HFF-Myc (cell line): ENCODE data around the gene BROX.
"Not testable (repeated sequence)": the region's sequence is repeated elsewhere in the genome, so short reads cannot be mapped to it uniquely, and the experiment has no call there.

ENCODE experiments used
- DNase-seq: peaks from one replicate; pipeline ENCODE4 v3.0.0-alpha.2; 2011; ENCODE audit warnings: low read depth; ENCODE audit errors: extremely low read depth
- H3K4me3 ChIP-seq: replicated peaks from 2 replicates; pipeline ENCODE4 v1.5.1; 2011; ENCODE audit warnings: low read depth, mild to moderate bottlenecking, control low read depth, low read length
- CTCF ChIP-seq: IDR thresholded peaks from 2 replicates; pipeline ENCODE4 v1.5.1; 2012; ENCODE audit warnings: mild to moderate bottlenecking, low read depth, low read length, control low read depth; ENCODE audit errors: missing control alignments

Gene BROX, protein sequence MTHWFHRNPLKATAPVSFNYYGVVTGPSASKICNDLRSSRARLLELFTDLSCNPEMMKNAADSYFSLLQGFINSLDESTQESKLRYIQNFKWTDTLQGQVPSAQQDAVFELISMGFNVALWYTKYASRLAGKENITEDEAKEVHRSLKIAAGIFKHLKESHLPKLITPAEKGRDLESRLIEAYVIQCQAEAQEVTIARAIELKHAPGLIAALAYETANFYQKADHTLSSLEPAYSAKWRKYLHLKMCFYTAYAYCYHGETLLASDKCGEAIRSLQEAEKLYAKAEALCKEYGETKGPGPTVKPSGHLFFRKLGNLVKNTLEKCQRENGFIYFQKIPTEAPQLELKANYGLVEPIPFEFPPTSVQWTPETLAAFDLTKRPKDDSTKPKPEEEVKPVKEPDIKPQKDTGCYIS

DNA sequence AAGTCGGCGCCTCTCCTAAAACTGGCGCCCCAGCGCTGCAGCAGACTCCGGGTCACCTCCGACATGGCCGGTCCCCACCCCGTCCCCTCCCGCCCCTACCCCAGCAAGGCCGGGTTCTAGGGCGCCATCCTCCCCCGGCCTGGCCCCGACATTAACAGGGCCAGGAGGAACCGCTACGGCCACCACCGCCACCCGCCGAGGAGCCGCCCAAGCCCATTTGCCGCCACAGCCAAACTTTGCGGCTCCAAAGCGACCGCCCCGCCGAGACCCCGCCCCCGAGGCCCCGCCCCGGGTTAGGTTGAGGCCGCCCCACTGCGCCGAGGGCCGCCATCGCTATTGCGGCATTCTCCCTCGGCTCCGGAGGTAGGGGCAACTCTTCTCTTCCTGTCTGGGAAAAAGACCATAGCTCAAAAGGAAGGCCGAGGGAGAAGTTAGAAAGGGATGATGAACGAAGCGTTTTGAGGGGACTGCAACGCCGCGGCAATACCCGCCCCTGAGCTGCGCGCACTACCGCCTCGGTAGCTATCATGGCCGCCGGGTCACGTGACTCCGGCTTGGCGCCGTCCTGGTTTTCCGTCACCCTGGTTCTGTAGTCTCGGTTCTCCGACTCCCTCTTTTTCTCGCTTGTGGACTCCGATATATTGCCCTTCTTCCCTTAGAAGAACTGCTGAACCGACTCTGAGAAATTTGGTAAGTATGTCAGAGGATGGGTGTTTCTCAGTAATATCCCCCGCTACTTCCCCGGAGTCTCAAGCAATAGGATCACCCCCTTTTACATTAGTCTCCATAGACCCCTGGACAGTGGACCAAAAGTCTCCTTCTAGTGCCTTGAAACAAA lies at the start of gene BROX, which contains the start of gene AIDA:
BROX (plus strand) TSS at position 312 of the 838 bp plus-strand sequence. CDS start 3,136 bp downstream, outside the sequence.
AIDA (minus strand) TSS at position 239 of the 838 bp plus-strand sequence; CDS start at position 65, 174 bp downstream.
- peak within 1 kb of the TSS; percentile 100 for H3K4me3 ChIP-seq
- TF ChIP-seq CTCF, result no peak
- DNase-seq, result peak; percentile 39

DNA sequence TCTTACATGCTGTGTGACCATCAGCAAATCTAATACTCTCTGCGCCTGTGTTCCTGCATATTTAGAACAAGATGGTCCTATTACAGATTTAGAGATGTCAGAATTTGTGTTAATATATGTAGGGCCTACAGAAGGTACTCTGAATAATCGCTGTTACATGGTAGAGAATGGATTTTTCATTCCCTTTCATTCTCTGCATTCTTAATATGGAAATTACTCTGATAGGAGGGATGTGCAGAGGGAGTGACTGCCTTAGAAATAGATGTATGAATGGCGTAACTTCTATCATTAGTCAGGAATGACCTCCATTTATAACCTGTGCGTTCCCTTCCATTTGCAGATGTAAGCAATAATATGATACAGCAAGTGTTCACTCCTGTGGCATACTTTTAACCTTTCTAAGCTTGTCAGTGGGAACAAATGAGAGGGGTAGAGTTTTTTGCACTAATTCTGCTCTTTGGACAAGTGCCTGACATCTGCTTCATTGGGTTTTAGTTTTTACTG lies 48.9 kb upstream of the BROX start:
- H3K4me3 ChIP-seq, result no peak overlapping the region
- no peak for DNase-seq
- no peak for TF ChIP-seq CTCF

DNA sequence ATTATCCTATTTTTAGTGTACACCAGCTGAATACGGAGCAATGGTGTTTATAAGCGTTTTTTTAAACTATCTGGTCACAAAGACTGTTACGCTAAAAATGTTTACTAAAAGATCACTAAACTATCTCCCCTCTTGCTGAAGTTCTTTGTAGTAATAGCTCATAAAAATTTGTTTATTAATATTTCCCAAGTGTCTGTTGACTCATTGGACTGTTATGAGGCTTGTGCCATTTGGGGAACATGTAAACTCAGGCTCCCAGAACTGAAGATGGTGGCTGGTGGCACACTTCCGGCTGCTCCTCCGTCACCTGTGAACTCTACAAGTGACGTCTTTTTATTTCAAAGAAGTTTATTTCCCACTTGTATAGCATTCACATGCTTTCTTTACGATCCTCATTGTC lies 46.4 kb upstream of the BROX start:
- no peak for TF ChIP-seq CTCF
- H3K4me3 ChIP-seq, result no peak overlapping the region
- no peak for DNase-seq

DNA sequence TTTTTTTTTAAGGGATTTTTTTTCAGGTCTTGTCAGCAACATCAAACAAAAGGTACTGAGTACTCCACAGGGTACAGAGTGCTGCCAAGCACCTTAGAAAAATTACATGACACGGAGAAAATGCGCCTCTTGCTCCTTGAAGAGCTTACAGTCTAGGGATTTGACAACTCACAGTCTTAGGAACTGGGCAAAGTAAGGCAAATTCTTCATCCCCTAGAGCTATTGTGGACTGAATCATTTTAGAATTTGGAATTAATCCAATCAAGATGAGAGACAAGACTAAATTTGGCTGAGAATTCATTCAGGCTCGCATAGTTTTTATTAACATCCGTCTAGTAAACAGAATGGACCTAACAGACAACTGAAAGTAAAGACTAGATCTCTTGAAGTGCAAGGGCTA lies 44.2 kb upstream of the BROX start:
- DNase-seq, H3K4me3 ChIP-seq: not testable (repeated sequence)

DNA sequence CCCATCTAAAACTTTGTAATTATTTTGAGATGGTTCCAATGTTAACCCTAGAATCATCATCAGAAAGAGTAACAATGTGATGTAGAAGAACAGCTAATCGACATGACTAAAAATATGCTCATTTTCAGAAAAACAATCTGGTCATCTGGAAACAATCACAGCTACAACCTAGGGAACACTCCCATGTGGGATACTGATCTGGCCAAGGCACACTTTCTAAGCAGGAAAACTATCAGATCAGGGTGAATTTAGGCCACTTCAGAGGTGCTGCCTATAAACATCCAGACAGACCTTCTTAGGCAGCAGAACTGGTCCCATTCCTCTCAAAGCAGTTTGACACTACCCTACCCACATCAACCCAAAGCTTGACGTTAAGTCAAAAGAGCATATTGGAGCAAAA lies 43.3 kb upstream of the BROX start:
- not testable (repeated sequence) for DNase-seq, H3K4me3 ChIP-seq

DNA sequence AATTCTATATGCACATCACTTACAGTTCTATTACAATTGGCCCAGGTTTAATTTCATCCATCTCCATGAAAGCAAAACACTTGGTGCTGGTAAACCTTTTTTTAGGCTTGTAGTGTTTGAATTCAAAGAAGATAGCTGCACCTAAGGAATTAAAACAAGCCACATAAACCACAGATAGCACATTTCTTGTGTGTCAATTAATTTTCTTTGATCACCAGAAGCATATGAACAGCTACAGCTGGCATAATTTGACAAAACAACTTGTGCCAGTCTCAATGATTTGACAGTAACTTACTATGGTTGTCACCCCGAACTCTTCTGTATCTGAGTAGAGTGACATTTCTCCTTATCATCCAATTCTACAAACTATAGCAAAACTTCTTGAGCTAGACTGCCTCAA lies 42.3 kb upstream of the BROX start:
- DNase-seq, result no peak
- no peak for TF ChIP-seq CTCF
- H3K4me3 ChIP-seq, result no peak overlapping the region

- TF ChIP-seq CTCF, result no peak
- no peak for DNase-seq
- H3K4me3 ChIP-seq, result no peak overlapping the region
Observed at GRCh38 chr1:222680080-222680479, 32.3 kb upstream of the BROX start.
